ENCODE data around the gene ZNF423. TPM values are rescaled to one million over a fixed set of nuclear protein-coding genes. Genes with fewer than 3 reads are reported as not detected.

Gene ZNF423
- total RNA-seq, 1 donor from 2014 or later, result 10.7 TPM

DNA sequence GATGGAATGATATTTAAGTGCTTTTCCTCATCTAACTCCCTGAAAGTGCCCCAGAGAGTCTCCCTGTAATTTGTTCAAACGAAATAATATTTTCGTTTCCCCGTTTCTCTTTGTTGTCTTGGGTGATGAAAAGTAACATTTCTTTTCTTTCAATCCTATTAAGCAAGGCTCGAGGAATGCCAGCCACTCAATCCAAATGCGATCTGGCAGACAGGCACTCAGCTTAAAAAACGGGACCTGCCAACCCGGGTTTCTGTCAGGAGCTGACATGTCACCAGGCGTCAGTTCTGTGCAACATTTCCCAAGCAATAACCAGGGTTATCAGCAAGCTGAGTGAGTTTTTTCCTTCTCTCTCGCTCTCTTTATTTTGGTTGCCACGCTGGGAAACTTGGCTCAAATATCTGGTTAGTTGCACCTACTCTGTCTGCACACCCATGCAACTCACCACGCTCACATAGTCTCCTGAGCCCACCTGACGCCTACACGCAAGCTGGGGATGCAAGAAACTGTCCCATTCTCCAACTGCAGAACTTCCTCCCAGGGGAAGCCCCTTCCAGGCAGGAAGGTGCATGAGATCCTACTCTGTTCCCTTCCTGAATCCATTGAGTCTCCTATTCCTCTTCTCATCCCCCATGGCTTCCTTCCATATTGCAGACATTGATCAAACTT is 274.1 kb downstream of the ZNF423 start:
- Histone ChIP-seq H3K4me1 (no peaks in the 10 kb centered on the region), H3K36me3 (no peaks in the 10 kb centered on the region), H3K9me3 (no peaks in the 10 kb centered on the region), H3K27ac (no peak overlapping the region), H3K27me3 (ENCODE audit: low read depth) (no peaks in the 10 kb centered on the region), H3K4me3 (no peak overlapping the region)
- DNase-seq (no peak), ATAC-seq (no peak)
- TF ChIP-seq, protein P1, sequence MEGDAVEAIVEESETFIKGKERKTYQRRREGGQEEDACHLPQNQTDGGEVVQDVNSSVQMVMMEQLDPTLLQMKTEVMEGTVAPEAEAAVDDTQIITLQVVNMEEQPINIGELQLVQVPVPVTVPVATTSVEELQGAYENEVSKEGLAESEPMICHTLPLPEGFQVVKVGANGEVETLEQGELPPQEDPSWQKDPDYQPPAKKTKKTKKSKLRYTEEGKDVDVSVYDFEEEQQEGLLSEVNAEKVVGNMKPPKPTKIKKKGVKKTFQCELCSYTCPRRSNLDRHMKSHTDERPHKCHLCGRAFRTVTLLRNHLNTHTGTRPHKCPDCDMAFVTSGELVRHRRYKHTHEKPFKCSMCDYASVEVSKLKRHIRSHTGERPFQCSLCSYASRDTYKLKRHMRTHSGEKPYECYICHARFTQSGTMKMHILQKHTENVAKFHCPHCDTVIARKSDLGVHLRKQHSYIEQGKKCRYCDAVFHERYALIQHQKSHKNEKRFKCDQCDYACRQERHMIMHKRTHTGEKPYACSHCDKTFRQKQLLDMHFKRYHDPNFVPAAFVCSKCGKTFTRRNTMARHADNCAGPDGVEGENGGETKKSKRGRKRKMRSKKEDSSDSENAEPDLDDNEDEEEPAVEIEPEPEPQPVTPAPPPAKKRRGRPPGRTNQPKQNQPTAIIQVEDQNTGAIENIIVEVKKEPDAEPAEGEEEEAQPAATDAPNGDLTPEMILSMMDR (IDR thresholded peaks at IDR 0.05), result no peak
- intact Hi-C loops (cut with DNase I), result no loop called here

DNA sequence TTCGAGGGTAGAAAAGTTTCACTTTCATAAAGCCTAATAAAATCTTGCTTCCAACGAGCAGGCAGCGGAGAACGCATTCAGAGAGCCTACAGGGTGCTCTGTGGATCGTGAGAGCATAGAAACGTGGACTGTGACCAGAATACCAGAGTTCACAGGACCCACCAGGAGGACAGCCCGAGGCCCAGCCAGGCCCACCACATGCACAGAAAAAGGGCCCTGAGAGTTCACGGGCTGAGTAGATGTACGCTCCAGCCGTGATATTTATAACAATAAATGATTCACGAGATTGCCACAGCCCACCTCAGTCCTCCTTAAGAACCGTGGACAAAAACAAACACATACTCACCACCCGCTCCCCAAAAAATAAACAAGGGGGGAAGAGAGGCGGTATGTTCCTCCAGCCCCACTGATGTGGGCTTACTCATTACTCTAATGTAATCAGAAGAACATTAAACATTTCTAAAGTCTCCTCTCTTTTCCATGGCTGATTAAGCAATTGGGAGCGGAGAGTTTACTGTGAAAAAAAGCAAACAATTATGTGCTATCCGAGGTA is 275.1 kb downstream of the ZNF423 start:
- H3K4me1 ChIP-seq, result no peaks in the 10 kb centered on the region
- ATAC-seq, result no peak

DNA sequence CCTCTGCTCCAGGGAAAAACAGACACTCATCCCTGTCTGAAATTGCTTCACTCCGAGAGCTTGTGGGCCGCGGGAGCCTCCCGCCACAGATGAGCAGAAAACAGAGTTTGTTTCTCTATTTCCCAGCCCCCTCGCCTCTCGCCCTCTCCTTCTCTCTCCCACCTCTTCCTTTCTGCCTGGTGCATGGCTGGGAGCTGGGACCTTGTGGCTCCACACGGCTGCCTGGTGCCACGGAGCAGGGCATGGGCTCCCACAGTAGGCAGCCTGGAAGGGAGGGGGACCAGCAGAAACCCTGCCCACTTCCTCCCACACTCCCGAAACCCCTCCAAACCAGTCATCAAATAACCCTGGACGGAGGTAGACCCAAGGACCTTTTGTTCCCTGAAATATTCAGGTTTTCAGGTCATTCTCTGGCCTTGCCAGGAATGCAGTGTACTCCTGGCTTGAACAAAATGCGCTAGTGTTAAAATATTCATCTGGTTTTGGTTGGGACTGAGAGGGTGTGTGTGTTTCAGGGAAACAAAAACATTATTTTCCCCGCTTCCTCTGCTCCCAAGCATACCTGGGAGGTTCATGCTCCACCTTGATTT is 277.4 kb downstream of the ZNF423 start:
- H3K36me3 ChIP-seq, result no peaks in the 10 kb centered on the region
- no peak overlapping the region for H3K27ac ChIP-seq
- intact Hi-C loops (cut with DNase I), result no loop called here
- H3K4me3 ChIP-seq, result no peak overlapping the region
- DNase-seq, result no peak
- no peak for ATAC-seq
- no peaks in the 10 kb centered on the region for H3K4me1 ChIP-seq
- no peaks in the 10 kb centered on the region for H3K27me3 ChIP-seq (ENCODE audit: low read depth)
- no peaks in the 10 kb centered on the region for H3K9me3 ChIP-seq
- TF ChIP-seq, protein P1 (IDR thresholded peaks at IDR 0.05), result no peak

More for the DNA sequence above, 275.1 kb downstream of the ZNF423 start:
- intact Hi-C loops (cut with DNase I), result no loop called here
- Histone ChIP-seq H3K27ac (no peak overlapping the region), H3K27me3 (ENCODE audit: low read depth) (no peaks in the 10 kb centered on the region), H3K4me3 (no peak overlapping the region), H3K9me3 (no peaks in the 10 kb centered on the region), H3K36me3 (no peaks in the 10 kb centered on the region)
- TF ChIP-seq, protein P1 (IDR thresholded peaks at IDR 0.05), result no peak
- DNase-seq, result no peak

DNA sequence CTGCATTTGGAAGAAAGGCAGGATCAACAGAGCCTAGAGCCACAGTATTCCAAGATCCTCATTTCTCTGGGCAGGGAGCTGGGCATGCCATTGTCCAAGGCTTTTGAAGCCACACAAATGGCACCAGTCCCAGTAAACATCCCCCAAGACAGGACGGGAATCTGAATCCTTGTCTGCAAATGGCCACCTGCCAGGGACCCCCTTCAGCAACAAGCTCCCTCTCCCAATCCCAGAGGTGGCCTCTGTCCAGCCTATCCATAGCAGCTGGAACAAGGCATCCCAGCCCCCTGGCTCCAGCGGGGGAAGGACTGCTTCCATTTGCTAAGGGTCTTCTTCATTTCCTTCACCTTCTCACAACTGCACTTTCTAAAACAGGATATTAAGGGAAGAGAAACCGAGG is 277.9 kb downstream of the ZNF423 start:
- H3K27ac ChIP-seq, result no peak overlapping the region
- no peak overlapping the region for H3K4me3 ChIP-seq
- ATAC-seq (no peak), DNase-seq (no peak)
- H3K4me1 ChIP-seq, result no peaks in the 10 kb centered on the region
- H3K9me3 ChIP-seq, result no peaks in the 10 kb centered on the region
- no peaks in the 10 kb centered on the region for H3K27me3 ChIP-seq (ENCODE audit: low read depth)
- TF ChIP-seq, protein P1 (IDR thresholded peaks at IDR 0.05), result no peak
- H3K36me3 ChIP-seq, result no peaks in the 10 kb centered on the region
- intact Hi-C loops (cut with DNase I), result no loop called here

DNA sequence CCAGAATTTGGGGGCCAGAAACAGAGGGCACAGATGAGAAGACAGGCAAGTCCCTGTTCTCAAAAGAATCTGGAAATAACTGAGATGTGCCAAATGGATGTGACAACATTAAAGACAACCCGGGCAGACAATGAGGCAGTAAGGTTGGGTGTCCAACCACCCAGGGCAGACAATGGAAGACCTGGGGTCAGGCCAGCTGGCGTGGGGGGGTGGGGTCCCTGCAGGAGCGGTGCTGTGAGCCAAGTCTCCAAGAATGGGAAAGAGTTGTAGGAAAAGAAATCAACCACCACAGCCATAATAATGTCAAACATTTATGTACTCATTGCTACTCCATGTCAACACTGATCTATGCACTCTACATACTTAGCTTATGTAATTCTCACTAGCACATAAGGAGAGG is 279.0 kb downstream of the ZNF423 start:
- Histone ChIP-seq H3K9me3 (no peaks in the 10 kb centered on the region), H3K27ac (no peak overlapping the region), H3K36me3 (no peaks in the 10 kb centered on the region), H3K4me3 (no peak overlapping the region), H3K4me1 (no peaks in the 10 kb centered on the region), H3K27me3 (ENCODE audit: low read depth) (no peaks in the 10 kb centered on the region)
- TF ChIP-seq, protein P1 (IDR thresholded peaks at IDR 0.05), result no peak
- intact Hi-C loops (cut with DNase I), result no loop called here
- no peak for ATAC-seq
- no peak for DNase-seq
